HEK293 (cell line): ENCODE results near the gene SLC66A2.

Source experiments
- CTCF ChIA-PET: fragments of 350-600 bp; formaldehyde crosslinking; extraction: SDS; loops from one replicate; lab custom pipeline; 2021; ENCODE audit warnings: antibody characterized with exemption; lab: Yijun Ruan, JAX
- POLR2A ChIA-PET: fragments of 300-600 bp; formaldehyde crosslinking; extraction: SDS; loops from one replicate; lab custom pipeline; 2020; ENCODE audit warnings: antibody characterized with exemption, inconsistent platforms; lab: Yijun Ruan, JAX
- H3K27ac ChIP-seq: fragments of 200-500 bp; sonication (Bioruptor generic); 2 replicates; pipeline ENCODE4 v1.5.1; 2014; ENCODE audit warnings: low read depth, low read length, control low read depth, inconsistent platforms; ENCODE audit errors: extremely low read depth
- H3K36me3 ChIP-seq, 2 experiments: fragments of 200-500 bp in 1 of 2; sonication (Bioruptor generic) in 1 of 2; 1 replicate in 1 of 2; 2 replicates in 1 of 2; pipeline ENCODE4 v1.5.1; 2014 to 2017; ENCODE audit warnings: inconsistent platforms in 2 of 2, low read length in 2 of 2; ENCODE audit not compliant: control insufficient read depth in 2 of 2, insufficient read depth in 1 of 2
- H3K4me1 ChIP-seq: fragments of 200-500 bp; sonication (Bioruptor generic); 2 replicates; pipeline ENCODE4 v1.5.1; 2014; ENCODE audit warnings: mild to moderate bottlenecking, low read length, inconsistent platforms; ENCODE audit not compliant: control insufficient read depth, insufficient read depth
- H3K4me3 ChIP-seq: 2 replicates; pipeline ENCODE4 v1.5.1; 2011; ENCODE audit warnings: low read depth, mild to moderate bottlenecking, control low read depth, low read length, moderate library complexity
- H3K9me3 ChIP-seq: fragments of 200-500 bp; sonication (Bioruptor generic); 2 replicates; pipeline ENCODE4 v1.5.1; 2014; ENCODE audit warnings: low read depth, low read length, inconsistent platforms; ENCODE audit not compliant: control insufficient read depth, insufficient read depth
- KLF1 ChIP-seq: fragments of 450-650 bp; formaldehyde crosslinking; IDR thresholded peaks from 2 replicates; pipeline ENCODE4 v1.5.1; 2016; ENCODE audit warnings: missing biosample characterization, missing genetic modification characterization
- PRDM1 ChIP-seq: fragments of 450-650 bp; formaldehyde crosslinking; IDR thresholded peaks from 2 replicates; pipeline ENCODE4; 2016; ENCODE audit warnings: missing biosample characterization, missing genetic modification characterization
- ZBTB44 ChIP-seq: fragments of 450-650 bp; IDR thresholded peaks from 2 replicates; pipeline ENCODE4 v1.5.1; 2018; ENCODE audit warnings: missing biosample characterization, mild to moderate bottlenecking, missing genetic modification characterization
- ZBTB7A ChIP-seq: fragments of 450-650 bp; formaldehyde crosslinking; IDR thresholded peaks from 2 replicates; pipeline ENCODE4 v1.5.1; 2016; ENCODE audit warnings: low read depth, missing biosample characterization, missing genetic modification characterization
- ZNF16 ChIP-seq: fragments of 450-650 bp; formaldehyde crosslinking; IDR thresholded peaks from 2 replicates; pipeline ENCODE4 v1.5.1; 2016; ENCODE audit warnings: low read depth, missing biosample characterization, missing genetic modification characterization
- ZNF175 ChIP-seq: fragments of 450-650 bp; formaldehyde crosslinking; IDR thresholded peaks from 2 replicates; pipeline ENCODE4 v1.5.1; 2016; ENCODE audit warnings: missing biosample characterization, missing genetic modification characterization
- ZNF391 ChIP-seq: fragments of 450-650 bp; formaldehyde crosslinking; IDR thresholded peaks from 2 replicates; pipeline ENCODE4 v1.5.1; 2016; ENCODE audit warnings: low read depth, missing biosample characterization, missing genetic modification characterization, borderline replicate concordance
- ZNF530 ChIP-seq: fragments of 450-650 bp; formaldehyde crosslinking; IDR thresholded peaks from 2 replicates; pipeline ENCODE4 v1.5.1; 2016; ENCODE audit warnings: low read depth, missing biosample characterization, missing genetic modification characterization
- ZNF621 ChIP-seq: fragments of 450-650 bp; formaldehyde crosslinking; IDR thresholded peaks from 2 replicates; pipeline ENCODE4 v1.5.1; 2017; ENCODE audit warnings: missing biosample characterization, missing genetic modification characterization
- ZNF670 ChIP-seq: fragments of 450-650 bp; formaldehyde crosslinking; IDR thresholded peaks from 2 replicates; pipeline ENCODE4 v1.5.1; 2016; ENCODE audit warnings: missing biosample characterization, missing genetic modification characterization, low read depth
- ZNF692 ChIP-seq: fragments of 450-650 bp; formaldehyde crosslinking; IDR thresholded peaks from 2 replicates; pipeline ENCODE4 v1.5.1; 2016; ENCODE audit warnings: missing biosample characterization, missing genetic modification characterization
- TF ChIP-seq, protein P1 (sequence below): fragments of 450-650 bp; formaldehyde crosslinking; IDR thresholded peaks from 2 replicates; pipeline ENCODE4 v1.5.1; 2016; ENCODE audit warnings: missing biosample characterization, missing genetic modification characterization
- TF ChIP-seq, protein P2 (sequence below): fragments of 450-650 bp; formaldehyde crosslinking; IDR thresholded peaks from 2 replicates; pipeline ENCODE4 v1.5.1; 2016; ENCODE audit warnings: missing biosample characterization, missing genetic modification characterization

Gene SLC66A2

GRCh38 chr18:79980585-79980984, 29.1 kb upstream of the SLC66A2 start (continued):
- no peak for TF ChIP-seq ZNF621 (tag by site-specific recombination)

DNA sequence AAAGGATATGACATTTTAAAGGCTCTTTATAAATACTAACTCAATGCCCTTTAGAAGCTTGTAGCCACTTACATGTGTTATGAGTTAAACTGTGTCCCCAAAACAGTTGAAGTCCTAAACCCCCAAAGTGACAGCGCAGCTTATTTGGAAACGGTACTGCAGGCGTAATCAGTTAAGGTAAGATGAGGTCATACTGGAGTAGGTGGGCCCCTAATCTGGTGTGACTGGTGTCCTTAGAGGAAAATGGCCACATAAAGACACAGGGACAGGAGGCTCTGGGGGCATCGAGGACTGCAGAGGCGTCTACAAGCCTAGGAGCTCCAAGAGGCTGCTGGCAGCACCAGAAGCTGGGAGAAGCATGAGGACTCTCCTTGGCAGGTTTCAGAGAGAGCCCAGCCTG, 28.4 kb upstream of the SLC66A2 start:
- 0 out of 2 replicates have a peak, but pooled peaks have one; percentile 38 for TF ChIP-seq ZNF692 (tag by site-specific recombination)
- TF ChIP-seq ZNF16 (tag by site-specific recombination) = no peak
- TF ChIP-seq, protein P1, sequence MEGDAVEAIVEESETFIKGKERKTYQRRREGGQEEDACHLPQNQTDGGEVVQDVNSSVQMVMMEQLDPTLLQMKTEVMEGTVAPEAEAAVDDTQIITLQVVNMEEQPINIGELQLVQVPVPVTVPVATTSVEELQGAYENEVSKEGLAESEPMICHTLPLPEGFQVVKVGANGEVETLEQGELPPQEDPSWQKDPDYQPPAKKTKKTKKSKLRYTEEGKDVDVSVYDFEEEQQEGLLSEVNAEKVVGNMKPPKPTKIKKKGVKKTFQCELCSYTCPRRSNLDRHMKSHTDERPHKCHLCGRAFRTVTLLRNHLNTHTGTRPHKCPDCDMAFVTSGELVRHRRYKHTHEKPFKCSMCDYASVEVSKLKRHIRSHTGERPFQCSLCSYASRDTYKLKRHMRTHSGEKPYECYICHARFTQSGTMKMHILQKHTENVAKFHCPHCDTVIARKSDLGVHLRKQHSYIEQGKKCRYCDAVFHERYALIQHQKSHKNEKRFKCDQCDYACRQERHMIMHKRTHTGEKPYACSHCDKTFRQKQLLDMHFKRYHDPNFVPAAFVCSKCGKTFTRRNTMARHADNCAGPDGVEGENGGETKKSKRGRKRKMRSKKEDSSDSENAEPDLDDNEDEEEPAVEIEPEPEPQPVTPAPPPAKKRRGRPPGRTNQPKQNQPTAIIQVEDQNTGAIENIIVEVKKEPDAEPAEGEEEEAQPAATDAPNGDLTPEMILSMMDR = no peak
- TF ChIP-seq, all 188 proteins: peak for 1
- peaks cover 20 to 58% of the 10 kb centered on the region in 2 experiments for H3K36me3 ChIP-seq
- no peaks in the 10 kb centered on the region for H3K9me3 ChIP-seq
- no peak overlapping the region for H3K27ac ChIP-seq
- H3K4me1 ChIP-seq = peaks cover 11% of the 10 kb centered on the region
- POLR2A ChIA-PET = no interaction called here
- no peak overlapping the region for H3K4me3 ChIP-seq
- CTCF ChIA-PET = interaction anchor here (0.7 kb wide), 1 partner anchor 296 kb away, joined by 3 read pairs; no protein-coding TSS in a partner anchor

DNA sequence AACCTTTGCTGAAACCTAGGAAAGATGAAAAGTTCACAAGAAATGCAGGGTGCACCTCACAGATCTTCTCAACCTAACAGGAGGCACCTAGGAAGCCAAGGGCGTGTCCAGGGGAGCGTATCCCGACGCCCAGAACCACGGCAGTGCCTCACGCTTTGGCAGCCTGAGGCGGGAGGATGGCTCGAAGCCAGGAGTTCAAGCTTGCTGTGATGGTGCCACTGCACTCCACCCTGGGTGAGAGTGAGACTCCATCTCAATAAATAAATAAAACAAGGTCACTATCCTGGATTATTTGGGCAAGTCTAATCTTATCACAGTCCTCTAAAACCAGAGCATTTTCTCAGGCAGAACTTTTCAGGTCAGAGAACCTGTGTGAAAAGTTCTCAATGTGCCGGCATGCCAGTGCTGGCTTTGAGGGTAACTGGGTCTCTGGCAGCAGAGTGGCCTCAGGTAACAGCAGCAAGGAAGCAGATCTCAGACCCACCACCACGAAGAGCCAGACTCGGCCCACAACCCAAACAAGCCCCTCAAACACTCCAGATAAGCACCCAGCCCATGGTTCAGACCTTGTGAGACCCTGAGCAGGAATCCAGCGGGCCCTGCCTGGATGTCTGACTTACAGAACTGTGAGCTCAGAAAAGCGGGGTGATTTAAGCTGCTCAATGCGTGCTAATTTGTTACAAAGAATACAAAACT, 24.7 kb upstream of the SLC66A2 start:
- no peak overlapping the region for H3K4me3 ChIP-seq
- peaks cover 38 to 71% of the 10 kb centered on the region in 2 experiments for H3K36me3 ChIP-seq
- POLR2A ChIA-PET = no interaction called here
- peaks cover 11% of the 10 kb centered on the region for H3K4me1 ChIP-seq
- H3K27ac ChIP-seq = no peak overlapping the region
- TF ChIP-seq KLF1 (tag by site-specific recombination) = peak; percentile 63
- no peak for TF ChIP-seq ZNF175 (tag by site-specific recombination)
- H3K9me3 ChIP-seq = no peaks in the 10 kb centered on the region
- CTCF ChIA-PET = no interaction called here

- H3K9me3 ChIP-seq = no peaks in the 10 kb centered on the region
- peaks cover 42 to 81% of the 10 kb centered on the region in 2 experiments for H3K36me3 ChIP-seq
- POLR2A ChIA-PET = no interaction called here
- peaks cover 6% of the 10 kb centered on the region for H3K4me1 ChIP-seq
- no peak overlapping the region for H3K4me3 ChIP-seq
- H3K27ac ChIP-seq = no peak overlapping the region
- CTCF ChIA-PET = no interaction called here
- TF ChIP-seq ZNF670 (tag by site-specific recombination) (no peak), ZNF391 (no peak), PRDM1 (no peak), ZBTB7A (no peak), ZBTB44 (no peak), ZNF530 (tag by site-specific recombination) (no peak)
- TF ChIP-seq, protein P2, sequence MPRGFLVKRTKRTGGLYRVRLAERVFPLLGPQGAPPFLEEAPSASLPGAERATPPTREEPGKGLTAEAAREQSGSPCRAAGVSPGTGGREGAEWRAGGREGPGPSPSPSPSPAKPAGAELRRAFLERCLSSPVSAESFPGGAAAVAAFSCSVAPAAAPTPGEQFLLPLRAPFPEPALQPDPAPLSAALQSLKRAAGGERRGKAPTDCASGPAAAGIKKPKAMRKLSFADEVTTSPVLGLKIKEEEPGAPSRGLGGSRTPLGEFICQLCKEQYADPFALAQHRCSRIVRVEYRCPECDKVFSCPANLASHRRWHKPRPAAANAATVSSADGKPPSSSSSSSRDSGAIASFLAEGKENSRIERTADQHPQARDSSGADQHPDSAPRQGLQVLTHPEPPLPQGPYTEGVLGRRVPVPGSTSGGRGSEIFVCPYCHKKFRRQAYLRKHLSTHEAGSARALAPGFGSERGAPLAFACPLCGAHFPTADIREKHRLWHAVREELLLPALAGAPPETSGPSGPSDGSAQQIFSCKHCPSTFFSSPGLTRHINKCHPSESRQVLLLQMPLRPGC (tag by site-specific recombination) = no peak
- TF ChIP-seq, all 188 proteins: peak for 0
These were observed 23.6 kb upstream of the SLC66A2 start for GRCh38 chr18:79975043-79975442.
